Activated CD4-positive, alpha-beta T cell treated with anti-CD3 and anti-CD28 coated beads for 4 hours (primary cell): ENCODE data around the gene RFX6.

Source experiments
- DNase-seq, 2 donors: peaks; one replicate each; pipeline ENCODE4 v3.0.0-alpha.2; 2020

The RFX6 gene

GRCh38 chr6:116974526-116975316 lies 97.7 kb downstream of the RFX6 start:
- no peak for DNase-seq

GRCh38 chr6:116975600-116975999 lies 98.6 kb downstream of the RFX6 start:
- no peak for DNase-seq

- no peak for DNase-seq
These were observed 102.5 kb downstream of the RFX6 start for GRCh38 chr6:116979560-116979959.
